OCI-LY1 (cell line): ENCODE results near the gene ZNF747.

ENCODE experiments used
- EZH2 ChIP-seq: fragments of 200-600 bp; sonication (generic), shearing (Covaris generic); IDR thresholded peaks from 2 replicates; pipeline ENCODE4 v1.8.0; 2017; ENCODE audit warnings: borderline replicate concordance, mixed run types, mild to moderate bottlenecking, antibody characterized with exemption, low read length, moderate library complexity, mixed read lengths
- TF ChIP-seq, protein P1 (sequence below): fragments of 200-600 bp; sonication (generic), shearing (Covaris generic); IDR thresholded peaks from 2 replicates; pipeline ENCODE4 v1.5.1; 2017; ENCODE audit warnings: mild to moderate bottlenecking, antibody characterized with exemption, low read length, moderate library complexity, mixed read lengths

DNA sequence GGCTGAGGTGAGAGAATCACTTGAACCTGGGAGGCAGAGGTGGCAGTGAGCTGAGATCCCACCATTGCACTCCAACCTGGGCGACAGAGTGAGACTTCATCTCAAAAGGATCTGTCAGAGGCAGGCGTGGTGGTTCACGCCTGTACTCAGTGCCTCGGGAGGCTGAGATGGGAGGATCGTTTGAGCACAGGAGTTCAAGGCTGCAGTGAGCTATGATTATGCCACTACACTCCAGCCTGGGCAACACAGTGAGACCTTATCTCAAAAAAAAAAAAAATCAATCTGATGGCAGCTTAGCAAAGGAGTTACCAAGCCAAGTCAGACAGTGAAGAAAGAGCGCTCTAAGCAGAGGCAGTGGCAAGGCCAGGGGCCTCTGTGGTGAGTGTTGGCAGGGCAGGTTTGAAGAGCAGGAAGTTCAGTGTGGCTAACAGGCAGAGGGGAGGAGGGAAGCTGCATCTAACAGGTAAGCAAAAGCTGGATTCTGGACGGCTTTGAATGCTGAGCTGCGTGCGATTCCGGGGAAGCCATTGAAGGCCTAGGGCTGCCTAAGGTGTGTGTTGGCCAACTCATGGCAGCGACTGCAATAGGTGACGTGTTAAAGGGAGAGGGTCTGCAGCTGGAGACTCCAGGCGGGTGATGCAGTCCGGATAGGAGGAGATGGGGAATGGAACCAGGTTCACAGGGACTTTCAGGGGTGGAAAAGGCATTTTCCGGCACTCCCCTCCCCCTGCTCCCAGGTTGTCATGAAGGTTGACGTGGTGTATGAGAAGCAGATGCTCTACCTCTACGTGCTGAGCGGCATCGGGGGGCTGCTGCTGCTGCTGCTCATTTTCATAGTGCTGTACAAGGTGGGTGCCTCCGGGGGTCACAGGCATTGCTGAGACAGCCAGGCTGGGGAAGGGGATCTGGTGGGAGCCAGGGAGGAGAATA is 15.3 kb downstream of the ZNF747 start:
- TF ChIP-seq, protein P1, sequence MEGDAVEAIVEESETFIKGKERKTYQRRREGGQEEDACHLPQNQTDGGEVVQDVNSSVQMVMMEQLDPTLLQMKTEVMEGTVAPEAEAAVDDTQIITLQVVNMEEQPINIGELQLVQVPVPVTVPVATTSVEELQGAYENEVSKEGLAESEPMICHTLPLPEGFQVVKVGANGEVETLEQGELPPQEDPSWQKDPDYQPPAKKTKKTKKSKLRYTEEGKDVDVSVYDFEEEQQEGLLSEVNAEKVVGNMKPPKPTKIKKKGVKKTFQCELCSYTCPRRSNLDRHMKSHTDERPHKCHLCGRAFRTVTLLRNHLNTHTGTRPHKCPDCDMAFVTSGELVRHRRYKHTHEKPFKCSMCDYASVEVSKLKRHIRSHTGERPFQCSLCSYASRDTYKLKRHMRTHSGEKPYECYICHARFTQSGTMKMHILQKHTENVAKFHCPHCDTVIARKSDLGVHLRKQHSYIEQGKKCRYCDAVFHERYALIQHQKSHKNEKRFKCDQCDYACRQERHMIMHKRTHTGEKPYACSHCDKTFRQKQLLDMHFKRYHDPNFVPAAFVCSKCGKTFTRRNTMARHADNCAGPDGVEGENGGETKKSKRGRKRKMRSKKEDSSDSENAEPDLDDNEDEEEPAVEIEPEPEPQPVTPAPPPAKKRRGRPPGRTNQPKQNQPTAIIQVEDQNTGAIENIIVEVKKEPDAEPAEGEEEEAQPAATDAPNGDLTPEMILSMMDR = no peak
- TF ChIP-seq EZH2 = no peak
